Measurements from ENCODE around the gene LSM14B. TPM values are rescaled to one million over a fixed set of nuclear protein-coding genes. Genes with fewer than 3 reads are reported as not detected.
A peak's percentile ranks its signal among the peaks of the same experiment; 100 is the strongest.

Gene LSM14B
- total RNA-seq, 2 donors from 2014 or later: 25.8 to 32.7 TPM

DNA sequence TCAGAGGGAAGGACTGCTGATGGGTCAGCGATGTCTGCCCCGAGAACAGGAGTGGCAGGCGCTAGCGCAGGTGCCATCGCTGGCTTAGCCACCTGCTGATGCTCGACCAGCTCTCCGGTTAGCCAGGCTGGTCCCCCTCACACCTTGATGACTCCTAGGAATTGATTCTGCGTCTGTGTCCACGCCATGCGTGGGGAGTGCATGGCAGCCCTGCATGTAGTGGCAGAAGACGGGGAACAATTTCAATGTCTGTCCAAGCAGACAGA lies 28.0 kb downstream of the LSM14B start:
- Mint-ChIP-seq H3K36me3 (peaks cover 18% of the 10 kb centered on the region), H3K4me1 (ENCODE audit: low read depth in 2 of 2) (peaks cover 21 to 32% of the 10 kb centered on the region in 2 donors), H3K27ac (no peak overlapping the region), H3K27me3 (no peaks in the 10 kb centered on the region), H3K4me3 (no peak overlapping the region), H3K9me3 (no peaks in the 10 kb centered on the region)
- ATAC-seq (no peak), DNase-seq (ENCODE audit: low spot score) (no peak)

DNA sequence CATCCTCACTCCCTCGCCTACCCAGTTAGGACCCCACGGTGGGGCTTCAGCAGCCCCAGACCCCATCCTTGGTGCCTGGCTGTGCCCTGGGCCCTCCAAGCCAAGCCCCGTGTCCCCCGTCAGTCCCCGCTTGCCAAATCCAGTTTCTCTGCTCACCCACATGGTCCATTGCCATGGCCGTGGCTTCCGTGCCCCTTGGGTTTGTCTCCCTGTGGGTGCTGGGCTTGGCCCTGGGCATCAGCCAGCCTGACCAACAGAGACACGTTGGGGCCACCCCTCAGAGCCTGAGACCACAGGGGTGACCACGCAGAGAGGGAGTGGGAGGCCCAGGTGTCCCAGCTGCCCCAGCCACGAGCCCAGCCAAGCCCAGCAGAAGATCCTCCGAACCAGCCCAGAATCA lies 28.9 kb downstream of the LSM14B start:
- DNase-seq (ENCODE audit: low spot score): no peak
- no peaks in the 10 kb centered on the region for H3K9me3 Mint-ChIP-seq
- H3K27me3 Mint-ChIP-seq: no peaks in the 10 kb centered on the region
- H3K4me3 Mint-ChIP-seq: no peak overlapping the region
- no peak for ATAC-seq
- H3K36me3 Mint-ChIP-seq: peaks cover 18% of the 10 kb centered on the region
- peaks cover 16 to 24% of the 10 kb centered on the region in 2 donors for H3K4me1 Mint-ChIP-seq (ENCODE audit: low read depth in 2 of 2)
- H3K27ac Mint-ChIP-seq: no peak overlapping the region

DNA sequence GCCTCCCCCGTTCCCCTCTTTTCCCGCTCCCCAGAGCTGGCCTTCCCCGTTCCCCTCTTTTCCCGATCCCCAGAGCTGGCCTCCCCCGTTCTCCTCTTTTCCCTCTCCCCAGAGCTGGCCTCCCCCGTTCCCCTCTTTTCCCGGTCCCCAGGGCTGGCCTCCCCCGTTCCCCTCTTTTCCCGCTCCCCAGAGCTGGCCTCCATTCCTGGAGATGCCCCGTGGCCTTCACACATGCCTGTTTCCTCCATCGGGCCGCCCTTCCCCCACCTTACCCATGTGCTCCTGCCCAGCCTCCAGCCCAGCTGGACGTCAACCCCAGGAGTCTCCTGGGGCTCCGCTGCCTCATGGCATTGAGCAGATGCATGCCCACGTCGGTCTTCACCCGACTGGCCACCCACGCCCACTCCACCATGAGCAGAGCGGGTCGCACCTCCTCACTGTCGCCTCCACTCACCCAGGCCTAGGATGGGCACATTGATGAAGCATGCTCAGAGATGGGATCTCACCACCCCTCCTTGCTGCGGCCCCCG lies 29.6 kb downstream of the LSM14B start:
- Mint-ChIP-seq H3K9me3 (no peaks in the 10 kb centered on the region), H3K4me1 (ENCODE audit: low read depth in 2 of 2) (peaks cover 17 to 24% of the 10 kb centered on the region in 2 donors), H3K4me3 (no peak overlapping the region), H3K36me3 (peaks cover 18% of the 10 kb centered on the region), H3K27ac (no peak overlapping the region), H3K27me3 (no peaks in the 10 kb centered on the region)
- no peak for DNase-seq (ENCODE audit: low spot score)
- ATAC-seq: no peak

DNA sequence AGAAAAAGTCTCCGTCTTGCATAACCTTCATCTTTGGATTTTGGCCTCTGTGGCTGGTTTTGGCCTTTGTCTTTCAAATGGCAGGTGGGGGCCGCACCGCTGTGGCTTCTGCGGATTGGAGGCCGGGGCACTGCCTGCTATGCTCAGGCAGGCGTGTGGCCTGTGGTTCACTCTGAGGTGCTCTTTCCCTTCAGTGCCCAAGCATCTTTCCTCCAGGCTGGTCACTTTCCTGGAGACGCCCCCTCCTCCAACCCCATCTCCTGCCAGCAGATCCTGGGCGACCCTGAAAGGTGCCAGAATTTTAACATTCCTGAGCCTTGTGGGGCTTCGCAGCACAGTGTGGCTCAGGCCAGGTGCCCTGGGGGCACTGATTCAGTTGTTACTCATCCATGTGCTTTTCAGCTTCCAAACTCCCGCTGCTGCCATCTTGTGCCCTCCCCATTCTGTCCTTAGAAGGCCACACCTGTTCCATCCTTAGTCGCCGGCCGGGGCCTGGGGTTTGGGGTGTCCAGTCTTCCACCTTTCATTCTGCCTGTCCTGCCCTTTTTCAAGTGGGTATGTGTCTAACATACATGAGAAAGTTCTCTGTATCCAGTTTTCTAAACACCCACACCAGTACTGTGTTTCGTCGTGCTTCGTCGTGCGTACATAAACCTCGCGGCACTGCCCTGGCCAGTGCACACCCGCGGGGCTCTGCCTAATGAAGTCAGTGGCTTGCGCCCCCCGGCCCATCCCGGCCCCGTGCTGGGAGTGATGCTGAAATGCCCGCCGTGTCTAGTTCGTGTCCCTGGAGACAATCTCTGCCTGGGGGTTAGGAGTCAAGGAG lies 33.4 kb downstream of the LSM14B start:
- DNase-seq (ENCODE audit: low spot score): no peak
- no peak overlapping the region for H3K27ac Mint-ChIP-seq
- H3K27me3 Mint-ChIP-seq: no peaks in the 10 kb centered on the region
- no peak overlapping the region for H3K4me3 Mint-ChIP-seq
- peaks cover 17 to 18% of the 10 kb centered on the region in 2 donors for H3K4me1 Mint-ChIP-seq (ENCODE audit: low read depth in 2 of 2)
- no peaks in the 10 kb centered on the region for H3K9me3 Mint-ChIP-seq
- no peak for ATAC-seq
- H3K36me3 Mint-ChIP-seq: peaks cover 22% of the 10 kb centered on the region

DNA sequence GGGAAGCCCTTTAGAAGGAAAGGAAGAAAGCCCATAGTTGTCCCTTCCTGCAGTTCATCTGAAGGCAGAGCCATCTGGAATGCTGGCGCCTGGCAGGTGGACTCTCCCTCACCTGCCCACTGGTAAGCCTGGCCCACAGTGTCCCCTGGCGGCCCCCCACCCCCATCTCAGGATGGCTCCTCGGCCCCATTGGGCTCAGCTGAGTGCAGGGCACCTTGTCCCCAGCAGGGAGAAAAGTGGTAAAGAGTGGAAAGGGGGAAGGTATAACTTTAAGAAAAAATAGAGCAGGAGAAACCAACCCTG lies 33.9 kb downstream of the LSM14B start:
- H3K36me3 Mint-ChIP-seq: peaks cover 22% of the 10 kb centered on the region
- no peaks in the 10 kb centered on the region for H3K9me3 Mint-ChIP-seq
- H3K27me3 Mint-ChIP-seq: no peaks in the 10 kb centered on the region
- no peak overlapping the region for H3K27ac Mint-ChIP-seq
- no peak overlapping the region for H3K4me3 Mint-ChIP-seq
- no peak for ATAC-seq
- peaks cover 17 to 18% of the 10 kb centered on the region in 2 donors for H3K4me1 Mint-ChIP-seq (ENCODE audit: low read depth in 2 of 2)
- no peak for DNase-seq (ENCODE audit: low spot score)

DNA sequence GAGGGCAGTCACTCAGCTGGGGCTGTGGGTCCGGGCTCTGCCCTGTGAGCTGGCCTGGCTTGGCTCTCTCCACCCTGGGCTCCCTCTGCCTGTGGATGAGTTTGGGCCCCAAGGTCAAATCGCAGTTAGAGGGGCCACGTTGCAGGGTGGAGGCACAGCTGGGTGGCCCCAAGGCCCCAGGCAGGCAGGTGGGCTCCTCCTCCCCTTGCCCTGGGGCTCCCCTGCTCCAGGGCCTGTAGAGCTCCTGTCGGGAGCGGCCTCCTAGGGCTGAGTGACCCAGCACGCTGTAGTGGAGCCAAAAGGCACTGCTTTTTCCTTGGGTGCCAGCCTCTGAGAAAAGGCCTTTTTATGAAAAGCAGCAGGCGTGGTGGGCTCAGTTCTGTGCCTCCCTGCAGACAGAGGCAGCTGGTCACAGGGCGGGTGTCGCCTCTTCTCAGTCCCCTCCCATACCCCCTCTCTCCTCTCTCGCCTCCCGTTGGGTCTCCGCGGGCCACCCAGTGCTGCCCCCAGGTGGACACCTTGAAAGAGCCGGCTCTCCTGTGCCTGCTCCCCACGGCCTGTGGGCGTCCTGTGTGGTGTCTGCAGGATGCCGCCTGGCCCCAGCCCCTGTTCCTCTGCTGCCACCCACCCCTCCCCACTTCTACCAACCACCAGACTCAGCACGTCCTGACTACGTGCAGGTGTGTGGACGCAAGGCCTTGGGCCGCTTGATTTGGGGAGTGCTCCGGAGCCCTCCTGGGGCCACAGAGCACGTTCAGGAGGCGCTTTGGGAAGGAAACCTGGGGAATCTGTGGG lies 34.5 kb downstream of the LSM14B start:
- H3K9me3 Mint-ChIP-seq: no peaks in the 10 kb centered on the region
- H3K4me3 Mint-ChIP-seq: no peak overlapping the region
- peaks cover 17 to 18% of the 10 kb centered on the region in 2 donors for H3K4me1 Mint-ChIP-seq (ENCODE audit: low read depth in 2 of 2)
- H3K27me3 Mint-ChIP-seq: no peaks in the 10 kb centered on the region
- peaks cover 22% of the 10 kb centered on the region for H3K36me3 Mint-ChIP-seq
- DNase-seq (ENCODE audit: low spot score) (peak; percentile 74), ATAC-seq (peak; percentile 67 to 79)
- H3K27ac Mint-ChIP-seq: no peak overlapping the region

DNA sequence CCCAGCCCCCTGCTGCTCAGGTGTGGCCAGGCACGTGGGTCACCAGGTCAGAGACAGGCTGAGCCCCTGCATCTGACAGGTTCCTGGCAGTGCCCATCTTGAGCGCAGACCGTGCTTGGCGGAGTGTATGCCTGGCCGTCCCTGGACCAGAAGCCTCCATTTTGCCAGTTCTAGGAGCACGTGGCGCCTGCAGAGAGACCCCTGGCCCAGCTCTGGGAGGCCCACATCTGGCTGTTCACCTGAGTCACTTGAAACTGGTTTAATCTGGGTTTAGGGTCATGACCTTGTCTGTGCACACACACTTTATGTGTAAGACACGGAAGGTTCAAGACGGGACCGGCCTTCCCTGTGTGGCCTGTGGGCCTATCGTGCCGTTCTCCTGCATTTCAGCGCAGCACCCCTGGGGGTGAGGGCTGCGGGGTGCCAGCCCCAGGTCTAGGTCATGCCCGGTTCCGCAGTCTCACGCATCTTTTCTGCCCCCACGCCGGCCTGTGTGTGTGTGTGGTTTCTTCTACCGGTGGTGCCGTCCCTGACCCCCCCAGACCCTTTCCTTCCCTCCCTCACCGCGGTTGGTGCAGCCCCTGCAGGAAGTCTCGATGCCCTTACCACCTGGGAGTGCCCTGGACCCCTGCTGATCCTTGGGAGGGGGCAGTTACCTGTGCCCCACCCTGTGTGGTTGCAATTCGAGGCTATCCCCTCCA lies 35.3 kb downstream of the LSM14B start:
- no peak for ATAC-seq
- Mint-ChIP-seq H3K27me3 (no peaks in the 10 kb centered on the region), H3K27ac (no peak overlapping the region), H3K9me3 (no peaks in the 10 kb centered on the region), H3K4me1 (ENCODE audit: low read depth in 2 of 2) (peaks cover 11 to 18% of the 10 kb centered on the region in 2 donors), H3K4me3 (no peak overlapping the region), H3K36me3 (peaks cover 22% of the 10 kb centered on the region)
- no peak for DNase-seq (ENCODE audit: low spot score)

DNA sequence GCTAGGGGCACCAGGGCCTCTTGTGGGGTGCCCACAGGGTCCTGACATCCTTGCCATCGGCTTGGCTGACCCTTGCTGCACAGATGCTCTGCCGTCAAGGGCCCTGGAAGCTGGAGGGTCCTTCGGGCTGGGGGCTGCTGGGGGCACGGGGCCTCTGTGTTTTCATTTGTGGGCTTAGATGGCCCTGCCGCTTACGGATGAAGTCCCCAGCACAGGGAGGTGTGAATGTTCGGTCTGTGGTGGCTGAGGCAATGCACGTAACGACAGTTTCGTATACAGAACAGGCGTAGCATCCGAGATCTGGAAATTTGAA lies 35.8 kb downstream of the LSM14B start:
- H3K27me3 Mint-ChIP-seq: no peaks in the 10 kb centered on the region
- H3K36me3 Mint-ChIP-seq: peaks cover 17% of the 10 kb centered on the region
- DNase-seq (ENCODE audit: low spot score) (no peak), ATAC-seq (no peak)
- H3K4me1 Mint-ChIP-seq (ENCODE audit: low read depth in 2 of 2): peaks cover 8 to 18% of the 10 kb centered on the region in 2 donors
- no peak overlapping the region for H3K4me3 Mint-ChIP-seq
- H3K9me3 Mint-ChIP-seq: no peaks in the 10 kb centered on the region
- no peak overlapping the region for H3K27ac Mint-ChIP-seq

DNA sequence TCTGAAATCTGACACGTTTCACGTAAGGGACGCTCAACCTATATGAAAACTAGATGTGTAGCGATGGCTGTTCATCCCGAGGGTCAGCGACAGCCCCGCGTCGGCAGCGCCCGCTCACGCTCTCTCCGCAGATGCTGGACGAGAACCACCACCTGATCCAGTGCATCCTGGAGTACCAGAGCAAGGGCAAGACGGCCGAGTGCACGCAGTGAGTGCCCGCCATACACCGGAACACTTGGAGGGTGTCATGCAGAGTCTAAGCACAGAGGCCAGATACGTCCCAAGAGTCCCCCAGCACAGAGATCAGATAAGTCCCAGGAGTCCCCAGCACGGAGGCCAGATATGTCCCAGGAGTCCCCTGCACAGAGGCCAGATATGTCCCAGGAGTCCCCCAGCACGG lies 36.3 kb downstream of the LSM14B start:
- Mint-ChIP-seq H3K9me3 (no peaks in the 10 kb centered on the region), H3K4me3 (no peak overlapping the region), H3K4me1 (ENCODE audit: low read depth in 2 of 2) (peaks cover 8 to 18% of the 10 kb centered on the region in 2 donors), H3K27ac (no peak overlapping the region), H3K36me3 (peaks cover 14% of the 10 kb centered on the region), H3K27me3 (no peaks in the 10 kb centered on the region)
- no peak for ATAC-seq
- DNase-seq (ENCODE audit: low spot score): no peak

DNA sequence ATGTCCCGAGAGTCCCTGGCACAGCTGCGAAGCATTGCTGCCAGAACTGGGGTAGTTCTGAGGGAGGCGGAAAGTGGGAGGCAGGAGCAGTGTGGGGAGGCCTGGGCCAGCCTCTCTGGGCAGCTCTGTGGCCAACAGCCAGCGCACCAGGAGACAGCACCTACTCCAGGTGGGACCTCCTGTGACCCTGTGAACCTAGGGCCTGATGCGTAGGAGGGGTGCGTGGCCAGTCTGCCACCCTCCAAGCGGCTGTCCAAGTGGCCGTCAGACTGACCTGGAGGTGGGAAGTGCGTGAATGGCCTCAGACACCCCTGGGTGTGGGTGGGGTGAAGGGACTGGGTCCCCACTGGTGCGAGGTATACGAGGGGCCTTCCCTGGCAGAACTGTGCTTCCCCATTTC lies 36.8 kb downstream of the LSM14B start:
- no peak overlapping the region for H3K4me3 Mint-ChIP-seq
- peaks cover 9% of the 10 kb centered on the region for H3K36me3 Mint-ChIP-seq
- ATAC-seq: no peak
- no peak for DNase-seq (ENCODE audit: low spot score)
- no peaks in the 10 kb centered on the region for H3K27me3 Mint-ChIP-seq
- no peak overlapping the region for H3K27ac Mint-ChIP-seq
- H3K4me1 Mint-ChIP-seq (ENCODE audit: low read depth in 2 of 2): peaks cover 4 to 18% of the 10 kb centered on the region in 2 donors
- H3K9me3 Mint-ChIP-seq: no peaks in the 10 kb centered on the region

DNA sequence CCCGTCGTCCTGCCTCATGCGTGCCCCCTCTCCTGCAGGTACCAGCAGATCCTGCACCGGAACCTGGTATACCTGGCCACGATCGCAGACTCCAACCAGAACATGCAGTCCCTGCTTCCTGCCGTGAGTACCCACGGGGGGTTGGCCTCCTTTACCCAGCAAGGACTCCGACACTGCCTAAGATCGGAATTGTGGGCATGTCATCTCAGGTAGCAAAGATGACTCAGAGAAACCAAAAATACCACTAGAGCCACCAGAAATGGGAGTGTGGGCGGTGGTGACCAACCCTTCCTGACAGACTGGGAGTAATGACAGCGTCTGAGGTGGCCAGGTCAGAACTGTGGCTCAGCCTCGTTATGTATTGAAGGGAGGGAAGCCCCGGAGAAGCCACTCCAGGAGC lies 37.6 kb downstream of the LSM14B start:
- Mint-ChIP-seq H3K4me1 (ENCODE audit: low read depth in 2 of 2) (peaks cover 4 to 15% of the 10 kb centered on the region in 2 donors), H3K36me3 (peaks cover 4% of the 10 kb centered on the region), H3K27me3 (no peaks in the 10 kb centered on the region), H3K4me3 (peak overlapping the region; percentile 64), H3K27ac (peak overlapping the region in 1 of 2 donors; percentile 55), H3K9me3 (no peaks in the 10 kb centered on the region)
- ATAC-seq (peak in 1 of 2 donors; percentile 79), DNase-seq (ENCODE audit: low spot score) (no peak)

DNA sequence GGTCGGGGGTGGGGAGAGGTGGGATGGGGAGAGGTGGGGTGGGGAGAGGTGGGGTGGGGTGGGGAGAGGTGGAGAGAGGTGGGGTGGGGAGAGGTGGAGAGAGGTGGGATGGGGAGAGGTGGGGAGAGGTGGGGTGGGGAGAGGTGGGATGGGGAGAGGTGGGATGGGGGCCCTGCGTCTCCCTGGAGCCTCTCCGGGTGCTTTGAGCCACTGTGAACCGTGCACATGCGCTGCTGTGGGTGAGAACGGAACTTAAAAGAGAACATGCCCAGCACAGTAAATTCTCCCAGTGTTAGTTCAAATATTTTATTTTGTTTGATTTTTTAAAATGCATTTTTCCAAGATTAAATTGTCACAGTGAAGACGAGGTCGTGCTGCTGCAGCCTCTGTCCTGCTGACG lies 38.0 kb downstream of the LSM14B start:
- H3K4me3 Mint-ChIP-seq: no peak overlapping the region

DNA sequence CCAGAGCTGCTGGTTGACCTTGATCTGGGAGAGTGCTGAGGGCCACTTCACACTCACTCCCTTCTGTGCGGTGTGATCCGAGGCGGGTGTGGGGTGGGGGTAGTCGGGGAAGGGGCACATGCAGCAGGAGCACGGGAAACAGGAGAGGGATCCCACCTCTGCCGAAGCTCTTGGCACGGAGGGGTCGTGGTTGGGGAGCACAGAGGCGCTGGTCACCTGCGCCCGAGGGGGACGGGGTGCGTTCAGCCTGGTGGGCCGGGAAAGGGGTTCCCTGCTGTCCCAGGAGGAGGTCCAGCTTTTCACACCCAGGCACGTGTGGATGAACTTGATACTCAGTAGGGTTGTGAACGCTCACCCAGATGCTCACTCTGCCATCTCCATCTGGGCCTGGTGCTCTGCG lies 38.6 kb downstream of the LSM14B start:
- no peaks in the 10 kb centered on the region for H3K27me3 Mint-ChIP-seq
- H3K9me3 Mint-ChIP-seq: no peaks in the 10 kb centered on the region
- no peak for DNase-seq (ENCODE audit: low spot score)
- no peak for ATAC-seq
- no peak overlapping the region for H3K4me3 Mint-ChIP-seq
- H3K27ac Mint-ChIP-seq: no peak overlapping the region
- peaks cover 4 to 11% of the 10 kb centered on the region in 2 donors for H3K4me1 Mint-ChIP-seq (ENCODE audit: low read depth in 2 of 2)
- H3K36me3 Mint-ChIP-seq: peaks cover 4% of the 10 kb centered on the region

More for the DNA sequence above, 38.0 kb downstream of the LSM14B start:
- H3K27me3 Mint-ChIP-seq: no peaks in the 10 kb centered on the region
- no peak overlapping the region for H3K27ac Mint-ChIP-seq
- peaks cover 4% of the 10 kb centered on the region for H3K36me3 Mint-ChIP-seq
- peaks cover 4 to 12% of the 10 kb centered on the region in 2 donors for H3K4me1 Mint-ChIP-seq (ENCODE audit: low read depth in 2 of 2)
- DNase-seq (ENCODE audit: low spot score) (no peak), ATAC-seq (no peak)
- no peaks in the 10 kb centered on the region for H3K9me3 Mint-ChIP-seq

DNA sequence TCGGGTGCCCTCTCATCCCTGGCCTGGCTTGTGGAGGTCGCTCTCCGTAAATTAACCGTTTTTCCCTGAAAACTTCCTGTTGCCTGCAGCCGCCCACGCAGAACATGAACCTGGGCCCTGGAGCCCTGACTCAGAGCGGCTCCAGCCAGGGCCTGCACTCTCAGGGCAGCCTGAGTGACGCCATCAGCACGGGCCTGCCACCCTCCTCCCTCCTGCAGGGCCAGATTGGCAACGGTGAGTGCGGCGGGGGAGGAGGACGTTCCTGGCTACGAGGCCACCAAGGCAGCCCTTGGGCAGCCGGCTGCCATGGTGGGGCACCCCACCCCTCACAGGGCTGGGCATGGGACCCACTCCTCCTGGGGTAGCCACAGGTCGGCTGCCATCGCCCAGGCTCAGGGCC lies 39.1 kb downstream of the LSM14B start:
- ATAC-seq (no peak), DNase-seq (ENCODE audit: low spot score) (no peak)
- Mint-ChIP-seq H3K9me3 (no peaks in the 10 kb centered on the region), H3K27me3 (no peaks in the 10 kb centered on the region), H3K36me3 (peaks cover 4% of the 10 kb centered on the region), H3K4me1 (ENCODE audit: low read depth in 2 of 2) (peaks cover 4 to 6% of the 10 kb centered on the region in 2 donors), H3K27ac (no peak overlapping the region), H3K4me3 (no peak overlapping the region)
